ENCODE data around the gene DAPK2.
A peak's percentile ranks its signal among the peaks of the same experiment; 100 is the strongest.

DAPK2 gene

GRCh38 chr15:63938486-63939061, 107.7 kb downstream of the DAPK2 start (continued):
- no peak for TF ChIP-seq PPARA (CRISPR knock-in tag; IDR thresholded peaks at IDR 0.05; ENCODE audit: borderline replicate concordance)
- TF ChIP-seq, protein P1, sequence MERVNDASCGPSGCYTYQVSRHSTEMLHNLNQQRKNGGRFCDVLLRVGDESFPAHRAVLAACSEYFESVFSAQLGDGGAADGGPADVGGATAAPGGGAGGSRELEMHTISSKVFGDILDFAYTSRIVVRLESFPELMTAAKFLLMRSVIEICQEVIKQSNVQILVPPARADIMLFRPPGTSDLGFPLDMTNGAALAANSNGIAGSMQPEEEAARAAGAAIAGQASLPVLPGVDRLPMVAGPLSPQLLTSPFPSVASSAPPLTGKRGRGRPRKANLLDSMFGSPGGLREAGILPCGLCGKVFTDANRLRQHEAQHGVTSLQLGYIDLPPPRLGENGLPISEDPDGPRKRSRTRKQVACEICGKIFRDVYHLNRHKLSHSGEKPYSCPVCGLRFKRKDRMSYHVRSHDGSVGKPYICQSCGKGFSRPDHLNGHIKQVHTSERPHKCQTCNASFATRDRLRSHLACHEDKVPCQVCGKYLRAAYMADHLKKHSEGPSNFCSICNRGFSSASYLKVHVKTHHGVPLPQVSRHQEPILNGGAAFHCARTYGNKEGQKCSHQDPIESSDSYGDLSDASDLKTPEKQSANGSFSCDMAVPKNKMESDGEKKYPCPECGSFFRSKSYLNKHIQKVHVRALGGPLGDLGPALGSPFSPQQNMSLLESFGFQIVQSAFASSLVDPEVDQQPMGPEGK (CRISPR knock-in tag; IDR thresholded peaks at IDR 0.05; ENCODE audit: borderline replicate concordance) = no peak

GRCh38 chr15:63933522-63933921, 112.8 kb downstream of the DAPK2 start:
- TF ChIP-seq ZNF70 (CRISPR knock-in tag; IDR thresholded peaks at IDR 0.05) = no peak
- no peak for TF ChIP-seq TOX (CRISPR knock-in tag; IDR thresholded peaks at IDR 0.05; ENCODE audit: borderline replicate concordance)
- no peak for TF ChIP-seq ISL1 (CRISPR knock-in tag; IDR thresholded peaks at IDR 0.05)
- TF ChIP-seq CSDC2 (CRISPR knock-in tag; IDR thresholded peaks at IDR 0.05) = no peak
- no peak for TF ChIP-seq PPARA (CRISPR knock-in tag; IDR thresholded peaks at IDR 0.05; ENCODE audit: borderline replicate concordance)
- no peak for TF ChIP-seq ZNF8 (CRISPR knock-in tag; IDR thresholded peaks at IDR 0.05)
- no peak for TF ChIP-seq ZFP30 (CRISPR knock-in tag; IDR thresholded peaks at IDR 0.05)
- TF ChIP-seq, protein P2, sequence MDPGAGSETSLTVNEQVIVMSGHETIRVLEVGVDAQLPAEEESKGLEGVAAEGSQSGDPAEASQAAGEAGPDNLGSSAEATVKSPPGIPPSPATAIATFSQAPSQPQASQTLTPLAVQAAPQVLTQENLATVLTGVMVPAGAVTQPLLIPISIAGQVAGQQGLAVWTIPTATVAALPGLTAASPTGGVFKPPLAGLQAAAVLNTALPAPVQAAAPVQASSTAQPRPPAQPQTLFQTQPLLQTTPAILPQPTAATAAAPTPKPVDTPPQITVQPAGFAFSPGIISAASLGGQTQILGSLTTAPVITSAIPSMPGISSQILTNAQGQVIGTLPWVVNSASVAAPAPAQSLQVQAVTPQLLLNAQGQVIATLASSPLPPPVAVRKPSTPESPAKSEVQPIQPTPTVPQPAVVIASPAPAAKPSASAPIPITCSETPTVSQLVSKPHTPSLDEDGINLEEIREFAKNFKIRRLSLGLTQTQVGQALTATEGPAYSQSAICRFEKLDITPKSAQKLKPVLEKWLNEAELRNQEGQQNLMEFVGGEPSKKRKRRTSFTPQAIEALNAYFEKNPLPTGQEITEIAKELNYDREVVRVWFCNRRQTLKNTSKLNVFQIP (CRISPR knock-in tag; IDR thresholded peaks at IDR 0.05; ENCODE audit: borderline replicate concordance, low read depth) = no peak
- TF ChIP-seq ZFP3 (CRISPR knock-in tag; IDR thresholded peaks at IDR 0.05) = no peak
- TF ChIP-seq, protein P1 (CRISPR knock-in tag; IDR thresholded peaks at IDR 0.05; ENCODE audit: borderline replicate concordance) = no peak
- no peak for TF ChIP-seq CSRNP3 (CRISPR knock-in tag; IDR thresholded peaks at IDR 0.05)
- TF ChIP-seq ZNF565 (CRISPR knock-in tag; conservative IDR thresholded peaks at IDR 0.05; ENCODE audit: low read depth) = no peak
- peak; percentile 47; the same call in 2 of the 3 replicates for ATAC-seq

DNA sequence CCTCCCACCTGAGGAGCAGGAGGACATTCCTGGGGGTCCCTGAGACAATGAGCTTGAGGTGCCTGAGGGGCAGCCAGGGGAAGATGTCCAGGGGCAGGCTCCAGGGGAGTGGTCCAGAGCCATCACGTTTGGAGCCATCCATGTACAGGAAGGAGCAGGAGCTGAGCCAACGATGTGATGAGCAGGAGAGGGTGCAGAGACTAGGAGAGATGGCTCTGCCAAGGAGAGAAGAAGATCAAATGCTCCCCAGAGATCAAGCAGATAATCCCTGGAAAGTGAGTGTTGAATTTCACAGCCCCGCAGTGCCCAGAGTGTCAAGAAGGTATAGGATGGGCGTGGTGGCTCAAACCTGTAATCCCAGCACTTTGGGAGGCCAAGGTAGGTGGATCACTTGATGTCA, 114.7 kb downstream of the DAPK2 start:
- TF ChIP-seq ARNTL (CRISPR knock-in tag; IDR thresholded peaks at IDR 0.05; ENCODE audit: borderline replicate concordance, low read depth) = no peak
- TF ChIP-seq, protein P2 (CRISPR knock-in tag; IDR thresholded peaks at IDR 0.05; ENCODE audit: borderline replicate concordance, low read depth) = no peak
- no peak for TF ChIP-seq ZC3H10 (CRISPR knock-in tag; IDR thresholded peaks at IDR 0.05)
- TF ChIP-seq, protein P1 (CRISPR knock-in tag; IDR thresholded peaks at IDR 0.05; ENCODE audit: borderline replicate concordance) = no peak
- no peak for TF ChIP-seq SNAI2 (CRISPR knock-in tag; IDR thresholded peaks at IDR 0.05)
- no peak for TF ChIP-seq TOX (CRISPR knock-in tag; IDR thresholded peaks at IDR 0.05; ENCODE audit: borderline replicate concordance)
- TF ChIP-seq ESRRG (CRISPR knock-in tag; IDR thresholded peaks at IDR 0.05) = no peak
- ATAC-seq = no peak

GRCh38 chr15:63930034-63930433, 116.3 kb downstream of the DAPK2 start:
- no peak for TF ChIP-seq TSHZ2 (CRISPR knock-in tag; IDR thresholded peaks at IDR 0.05)
- TF ChIP-seq TCF4 (CRISPR knock-in tag; IDR thresholded peaks at IDR 0.05; ENCODE audit: borderline replicate concordance) = no peak
- no peak for ATAC-seq
